Measurements from ENCODE around the gene RGP1.

Gene RGP1

DNA sequence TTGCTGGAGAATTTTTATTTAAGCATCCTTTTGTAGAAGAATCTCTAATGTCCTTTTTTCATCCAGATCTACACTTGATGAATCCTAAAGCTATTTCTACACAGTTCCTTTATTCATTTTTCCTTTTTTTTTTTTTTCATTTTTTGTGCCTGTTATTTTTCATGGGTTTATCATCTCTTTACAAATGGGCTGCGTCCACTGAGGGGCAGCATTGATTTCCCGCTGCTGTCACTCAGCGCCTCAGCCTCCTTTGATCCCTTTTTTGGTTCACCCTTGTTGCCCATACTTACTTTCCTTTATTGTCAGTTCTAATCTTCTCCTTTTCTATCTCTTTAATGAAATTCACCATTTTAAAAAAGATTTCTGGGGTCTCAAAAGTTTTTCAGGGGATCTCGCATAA, 10.7 kb downstream of the RGP1 start:
- no peak for DNase-seq
- in situ Hi-C loops (cut with HindIII; ENCODE audit: low pct_ligation_motif_present, low pct_unique_long_range_greater_than_20kb, low sequenced_read_pairs): no loop called here

DNA sequence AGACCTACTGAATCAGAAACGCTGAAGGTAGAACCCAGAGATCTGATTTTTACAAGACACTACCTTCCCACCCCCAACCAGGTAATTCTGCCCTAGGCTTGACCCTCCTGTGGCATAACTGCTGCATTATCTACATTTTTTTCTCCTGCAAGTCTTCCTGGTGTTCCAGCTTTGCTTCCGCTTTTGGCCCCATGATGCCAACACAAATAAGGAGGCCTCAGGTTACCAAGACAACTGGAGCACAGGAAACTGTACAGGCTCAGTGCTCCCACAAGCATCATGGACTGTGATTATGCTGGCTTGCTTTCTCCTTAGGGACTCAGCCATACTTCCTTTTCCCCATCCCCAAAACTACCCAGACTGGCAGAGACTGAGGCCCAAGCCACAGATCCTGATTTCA, 11.6 kb downstream of the RGP1 start:
- in situ Hi-C loops (cut with HindIII; ENCODE audit: low pct_ligation_motif_present, low pct_unique_long_range_greater_than_20kb, low sequenced_read_pairs): no loop called here
- DNase-seq: no peak

DNA sequence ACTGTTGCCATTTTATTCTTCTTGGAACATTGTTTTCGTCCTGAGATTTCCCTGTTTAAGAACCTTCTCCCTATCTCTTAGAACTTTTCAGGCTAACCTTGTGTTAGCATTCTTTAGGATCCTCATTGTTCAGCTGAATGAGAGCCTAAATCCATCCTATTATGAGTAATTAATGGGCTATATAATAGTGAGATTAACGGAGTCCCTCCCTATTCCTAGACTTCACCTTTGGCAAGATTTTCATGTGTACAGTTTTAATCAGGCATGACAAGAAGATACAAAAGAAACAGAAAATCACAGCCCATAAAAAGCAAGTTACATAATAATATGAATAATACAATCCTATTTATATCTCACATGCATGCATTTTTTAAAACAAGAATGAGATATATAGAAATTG, 14.1 kb downstream of the RGP1 start:
- DNase-seq: no peak
- in situ Hi-C loops (cut with HindIII; ENCODE audit: low pct_ligation_motif_present, low pct_unique_long_range_greater_than_20kb, low sequenced_read_pairs): no loop called here

DNA sequence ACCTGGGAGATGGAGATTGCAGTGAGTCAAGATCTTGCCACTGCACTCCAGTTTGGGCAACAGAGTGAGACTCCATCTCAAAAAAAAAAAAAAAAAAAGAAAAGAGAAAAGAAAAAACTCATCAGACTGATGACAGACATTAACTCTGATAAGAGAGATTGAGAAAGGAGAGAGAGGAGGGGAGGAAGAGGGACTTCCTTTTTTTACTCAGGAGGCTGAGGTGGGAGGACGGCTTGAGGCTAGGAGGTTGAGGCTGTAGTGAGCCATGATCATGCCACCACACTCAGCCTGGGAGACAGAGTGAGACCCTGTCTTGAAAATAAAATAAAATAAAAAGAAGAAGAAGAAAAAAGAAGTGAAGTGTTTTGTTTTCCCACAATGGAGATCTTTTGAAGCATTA, 14.7 kb downstream of the RGP1 start:
- DNase-seq: no peak
- in situ Hi-C loops (cut with HindIII; ENCODE audit: low pct_ligation_motif_present, low pct_unique_long_range_greater_than_20kb, low sequenced_read_pairs): no loop called here

DNA sequence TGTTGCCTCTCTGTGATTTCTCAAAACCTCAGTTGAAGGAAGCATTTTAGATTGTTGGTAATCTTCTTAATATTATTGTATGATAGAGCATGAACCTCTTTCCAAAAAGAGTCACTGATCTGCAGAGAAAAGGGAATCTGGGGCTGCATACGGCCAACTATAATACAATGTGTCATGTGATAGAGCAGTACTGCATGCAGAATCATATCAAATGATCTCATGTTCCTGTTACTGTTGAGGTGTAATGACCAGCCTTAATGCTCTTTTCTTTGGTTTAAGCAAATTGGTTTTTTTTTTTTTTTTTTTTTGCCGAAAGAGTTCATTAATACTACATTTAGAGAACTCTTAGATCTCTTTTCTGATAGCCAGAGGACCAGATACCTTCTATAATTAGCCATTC, 17.9 kb downstream of the RGP1 start:
- DNase-seq: no peak
- in situ Hi-C loops (cut with HindIII; ENCODE audit: low pct_ligation_motif_present, low pct_unique_long_range_greater_than_20kb, low sequenced_read_pairs): no loop called here

DNA sequence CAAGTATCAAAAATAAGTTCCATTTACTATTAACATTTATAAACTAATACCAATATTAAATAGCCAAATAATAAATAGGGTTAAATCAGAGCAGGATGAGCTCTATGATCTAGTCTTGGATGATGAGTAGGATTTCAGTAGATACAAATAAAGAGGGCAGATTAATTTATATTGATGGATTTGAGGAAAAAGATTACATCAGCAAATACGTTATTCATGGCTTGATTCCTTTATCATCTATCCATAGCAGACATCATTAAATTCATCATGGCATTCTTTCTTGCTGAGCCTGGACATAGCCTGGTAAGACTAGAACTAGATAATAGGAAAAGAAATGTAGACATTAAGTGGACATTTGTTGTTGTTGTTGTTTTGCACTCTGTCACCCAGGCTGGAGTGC, 18.4 kb downstream of the RGP1 start:
- DNase-seq: no peak
- in situ Hi-C loops (cut with HindIII; ENCODE audit: low pct_ligation_motif_present, low pct_unique_long_range_greater_than_20kb, low sequenced_read_pairs): no loop called here

DNA sequence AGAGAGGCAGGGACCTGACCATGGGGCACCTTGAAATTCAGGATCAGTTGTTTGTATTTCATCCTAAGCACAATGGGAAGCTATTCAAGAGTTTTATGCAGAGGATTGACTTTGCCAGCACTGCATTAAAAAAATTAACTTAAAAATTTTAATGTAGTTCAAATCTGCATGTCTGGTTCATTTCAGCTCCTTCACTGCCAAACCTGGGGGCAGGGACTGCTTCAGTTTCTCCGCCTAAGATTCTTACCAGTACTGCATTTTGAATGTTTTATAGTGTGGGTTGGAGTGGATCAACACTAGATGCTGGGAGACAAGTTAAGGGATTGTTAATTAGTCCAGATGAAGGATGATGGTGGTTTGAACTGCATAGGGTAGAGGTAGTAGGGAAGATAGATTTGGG, 20.7 kb downstream of the RGP1 start:
- no peak for DNase-seq
- in situ Hi-C loops (cut with HindIII; ENCODE audit: low pct_ligation_motif_present, low pct_unique_long_range_greater_than_20kb, low sequenced_read_pairs): no loop called here

DNA sequence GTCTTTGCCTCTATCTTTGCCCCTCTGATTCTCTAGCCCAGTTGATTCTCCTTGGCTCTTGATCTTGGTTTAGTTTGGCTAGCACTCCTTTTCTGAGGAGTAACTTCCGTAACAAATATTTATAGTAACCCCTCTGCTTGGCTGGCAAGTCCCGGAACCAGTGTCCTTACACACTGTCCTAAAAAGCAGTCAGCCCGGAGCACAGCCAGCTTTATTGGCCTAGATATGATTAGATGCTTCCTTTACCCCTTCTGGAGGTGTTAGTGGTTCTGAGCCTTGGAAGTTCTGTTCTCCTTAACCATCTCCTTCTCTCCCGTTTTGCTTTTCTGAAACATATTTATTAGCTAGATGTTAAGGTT, 22.0 kb downstream of the RGP1 start:
- no peak for DNase-seq
- in situ Hi-C loops (cut with HindIII; ENCODE audit: low pct_ligation_motif_present, low pct_unique_long_range_greater_than_20kb, low sequenced_read_pairs): no loop called here

DNA sequence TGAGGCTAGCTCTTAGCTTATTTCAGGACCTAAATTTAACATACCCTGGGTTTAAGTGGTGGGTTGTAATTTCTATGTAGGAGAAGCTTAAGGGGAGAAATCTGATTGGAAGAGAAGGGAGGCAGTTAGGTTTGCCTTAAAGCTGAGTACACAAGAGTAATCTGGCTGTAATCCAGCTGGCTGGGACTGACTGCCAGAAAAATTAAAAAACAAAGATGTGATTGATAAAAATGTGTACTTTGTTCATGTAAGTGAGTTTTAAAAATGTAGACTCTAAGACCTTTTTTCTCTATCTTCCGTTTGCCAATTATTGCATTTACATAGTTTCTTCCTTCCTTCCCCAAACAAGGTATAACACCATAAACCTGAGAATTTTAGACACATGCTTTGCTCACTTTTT, 22.4 kb downstream of the RGP1 start:
- no peak for DNase-seq
- in situ Hi-C loops (cut with HindIII; ENCODE audit: low pct_ligation_motif_present, low pct_unique_long_range_greater_than_20kb, low sequenced_read_pairs): no loop called here

DNA sequence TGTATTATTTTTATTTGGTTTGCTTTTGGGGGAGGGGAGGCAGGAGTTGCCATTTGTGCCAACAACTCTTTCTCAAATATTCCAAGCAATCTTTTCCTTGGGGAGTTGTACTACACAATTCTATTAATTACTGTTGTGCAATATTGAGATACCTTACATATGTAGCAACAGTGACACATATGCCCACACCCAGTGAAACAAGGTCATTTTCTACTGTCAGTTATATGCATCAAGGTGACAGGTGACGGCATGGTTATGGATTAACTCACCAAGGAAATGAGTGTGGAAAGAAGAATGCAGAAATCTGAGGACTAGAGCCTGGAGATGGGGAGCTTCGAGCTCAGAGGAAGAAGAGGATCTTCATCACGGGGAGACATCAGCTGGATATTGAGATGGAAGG, 22.9 kb downstream of the RGP1 start:
- no peak for DNase-seq
- in situ Hi-C loops (cut with HindIII; ENCODE audit: low pct_ligation_motif_present, low pct_unique_long_range_greater_than_20kb, low sequenced_read_pairs): no loop called here

DNA sequence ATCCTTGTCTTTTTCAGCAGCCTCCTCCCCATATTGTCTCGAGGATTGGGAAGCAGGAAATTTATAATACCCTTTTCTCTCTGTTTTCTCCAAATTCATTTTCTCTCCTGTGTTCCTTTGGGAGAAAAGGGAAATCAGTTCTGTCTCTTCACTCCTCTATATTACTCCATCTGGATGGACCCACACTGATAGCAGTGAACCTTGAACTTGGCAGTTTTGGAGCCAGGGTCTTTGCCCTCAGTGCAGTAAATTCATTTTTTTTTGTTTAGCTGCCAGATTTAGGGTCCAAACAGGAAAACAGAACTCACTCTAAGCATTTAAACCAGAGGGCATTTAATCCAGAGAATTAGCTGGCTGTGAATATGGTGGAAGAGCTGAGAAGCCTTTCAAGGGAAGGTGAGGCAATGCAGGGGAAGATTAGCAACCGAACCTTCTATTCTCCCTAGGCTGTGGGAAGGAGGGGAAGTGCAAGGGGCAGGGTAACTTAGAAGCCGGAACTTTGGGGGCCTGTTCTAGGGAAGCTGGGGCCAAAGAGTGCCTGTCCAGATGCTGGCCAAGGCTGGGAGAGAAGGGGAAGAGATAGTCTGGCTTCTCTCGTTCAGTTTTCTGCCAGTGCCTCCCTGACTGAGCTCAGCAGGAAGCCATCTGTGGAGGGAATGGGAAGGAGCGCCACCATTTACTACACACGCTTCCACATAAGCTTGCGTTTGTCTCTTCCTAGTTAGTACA, 26.0 kb downstream of the RGP1 start:
- no peak for DNase-seq
- in situ Hi-C loops (cut with HindIII; ENCODE audit: low pct_ligation_motif_present, low pct_unique_long_range_greater_than_20kb, low sequenced_read_pairs): no loop called here

DNA sequence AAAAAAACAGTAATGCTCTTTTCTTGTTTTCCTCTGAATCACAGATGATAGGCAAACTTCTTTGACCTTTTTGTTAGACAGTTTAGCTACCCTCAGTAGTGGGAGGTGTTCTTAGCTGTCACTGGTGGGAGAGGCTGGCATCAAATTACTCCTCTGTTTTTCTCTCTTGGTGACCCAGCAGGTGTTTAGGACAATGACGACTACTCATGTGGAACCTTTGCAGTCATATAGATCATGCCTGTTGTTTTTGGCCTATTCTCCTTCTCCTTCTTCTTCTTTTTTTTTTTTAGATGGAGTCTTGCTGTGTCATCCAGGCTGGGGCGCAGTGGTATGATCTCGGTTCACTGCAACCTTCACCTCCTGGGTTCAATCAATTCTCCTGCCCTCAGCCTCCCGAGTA, 26.9 kb downstream of the RGP1 start:
- no peak for DNase-seq
- in situ Hi-C loops (cut with HindIII; ENCODE audit: low pct_ligation_motif_present, low pct_unique_long_range_greater_than_20kb, low sequenced_read_pairs): no loop called here

DNA sequence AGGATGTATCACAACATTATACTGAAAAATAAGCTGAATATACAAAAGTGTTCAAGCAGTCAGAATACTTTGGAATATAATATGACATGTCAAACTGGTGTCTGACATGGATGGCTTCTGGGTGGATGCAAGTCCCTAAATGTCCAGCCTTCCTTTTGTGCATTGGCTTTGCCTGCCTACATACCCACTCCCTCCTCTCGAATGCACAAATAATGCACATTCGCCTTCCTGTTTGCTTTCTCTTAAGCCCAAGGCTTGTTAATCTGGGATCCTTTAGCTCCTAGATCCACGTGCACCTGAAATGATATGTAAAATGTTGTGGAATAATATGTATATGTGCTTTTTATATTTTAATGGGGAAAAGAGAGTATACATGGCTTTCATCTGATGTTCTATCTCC, 29.4 kb downstream of the RGP1 start:
- DNase-seq: no peak
- in situ Hi-C loops (cut with HindIII; ENCODE audit: low pct_ligation_motif_present, low pct_unique_long_range_greater_than_20kb, low sequenced_read_pairs): no loop called here

DNA sequence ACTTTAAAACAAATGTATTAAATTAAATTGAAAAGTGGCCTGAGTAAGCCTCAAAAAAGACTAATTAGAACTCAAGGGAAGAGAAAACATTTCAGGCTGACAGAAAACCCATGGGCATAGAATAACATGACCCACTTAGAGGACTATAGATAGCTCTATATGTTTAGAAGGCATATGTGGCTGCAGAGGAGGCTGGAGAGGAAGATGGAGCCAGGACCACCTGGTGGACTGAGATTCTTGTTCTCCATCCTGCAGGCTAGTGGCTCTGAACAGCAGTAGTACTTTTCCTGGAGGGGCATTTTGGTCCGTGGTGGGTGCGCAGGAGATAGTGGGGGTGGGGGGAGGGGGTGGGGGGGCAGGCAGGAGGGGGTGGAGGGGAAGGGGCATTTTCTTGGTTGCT, 32.0 kb downstream of the RGP1 start:
- in situ Hi-C loops (cut with HindIII; ENCODE audit: low pct_ligation_motif_present, low pct_unique_long_range_greater_than_20kb, low sequenced_read_pairs): no loop called here
- no peak for DNase-seq

DNA sequence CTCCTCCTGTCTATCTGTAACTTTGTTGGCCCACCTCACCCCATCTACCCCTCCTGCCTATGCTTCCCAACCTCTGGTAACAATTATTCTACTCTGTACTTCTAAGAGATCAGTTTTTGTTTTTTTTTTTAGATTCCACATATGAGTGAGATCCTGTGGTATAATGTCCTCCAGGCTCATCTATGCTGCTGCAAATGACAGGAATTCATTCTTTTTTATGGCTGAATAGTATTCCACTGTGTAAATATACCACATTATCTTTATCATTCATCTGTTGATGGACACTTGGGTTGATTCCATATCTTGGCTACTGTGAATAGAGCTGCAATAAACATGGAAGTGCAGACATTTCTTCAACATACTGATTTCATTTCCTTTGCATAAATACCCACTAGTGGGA, 34.3 kb downstream of the RGP1 start:
- in situ Hi-C loops (cut with HindIII; ENCODE audit: low pct_ligation_motif_present, low pct_unique_long_range_greater_than_20kb, low sequenced_read_pairs): no loop called here

DNA sequence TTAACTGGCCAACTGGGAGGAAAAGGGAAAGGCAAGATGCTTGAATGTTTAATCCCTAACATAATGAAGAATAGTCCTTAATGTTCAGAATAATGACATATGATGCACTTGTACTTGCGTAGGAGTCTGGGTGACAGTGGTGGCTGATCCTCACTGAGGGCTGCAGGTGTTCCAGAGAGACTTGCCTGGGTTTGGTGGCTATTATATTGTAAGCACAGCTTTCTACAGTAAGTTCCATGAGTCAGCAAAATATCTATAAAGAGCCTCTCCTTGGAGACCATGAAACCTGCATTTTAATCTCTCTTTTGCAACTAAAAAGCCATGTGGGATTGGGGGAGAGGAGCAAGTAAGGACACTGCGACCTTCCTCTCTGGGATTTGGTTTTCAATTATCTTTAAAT, 40.5 kb downstream of the RGP1 start:
- no peak for DNase-seq
- in situ Hi-C loops (cut with HindIII; ENCODE audit: low pct_ligation_motif_present, low pct_unique_long_range_greater_than_20kb, low sequenced_read_pairs): no loop called here

More for the DNA sequence above, 34.3 kb downstream of the RGP1 start:
- DNase-seq: no peak

DNA sequence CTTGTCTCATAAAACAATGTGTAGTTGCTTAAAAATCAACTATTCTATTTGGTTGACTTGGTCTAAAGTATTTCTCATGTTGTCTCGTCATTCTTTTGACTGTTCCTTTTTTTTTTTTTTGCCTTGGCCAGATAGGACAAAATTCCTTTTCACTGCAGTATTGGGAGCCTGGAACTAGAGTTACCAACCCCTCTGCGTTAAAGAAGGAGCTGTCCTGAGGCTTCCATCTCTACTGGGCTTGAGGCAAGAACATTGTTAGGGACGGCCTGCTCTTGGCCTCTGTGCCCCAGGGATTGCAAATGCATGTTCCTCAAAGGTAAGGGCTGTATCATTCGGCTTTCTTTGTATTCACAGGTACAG, 40.9 kb downstream of the RGP1 start:
- in situ Hi-C loops (cut with HindIII; ENCODE audit: low pct_ligation_motif_present, low pct_unique_long_range_greater_than_20kb, low sequenced_read_pairs): no loop called here
- no peak for DNase-seq

DNA sequence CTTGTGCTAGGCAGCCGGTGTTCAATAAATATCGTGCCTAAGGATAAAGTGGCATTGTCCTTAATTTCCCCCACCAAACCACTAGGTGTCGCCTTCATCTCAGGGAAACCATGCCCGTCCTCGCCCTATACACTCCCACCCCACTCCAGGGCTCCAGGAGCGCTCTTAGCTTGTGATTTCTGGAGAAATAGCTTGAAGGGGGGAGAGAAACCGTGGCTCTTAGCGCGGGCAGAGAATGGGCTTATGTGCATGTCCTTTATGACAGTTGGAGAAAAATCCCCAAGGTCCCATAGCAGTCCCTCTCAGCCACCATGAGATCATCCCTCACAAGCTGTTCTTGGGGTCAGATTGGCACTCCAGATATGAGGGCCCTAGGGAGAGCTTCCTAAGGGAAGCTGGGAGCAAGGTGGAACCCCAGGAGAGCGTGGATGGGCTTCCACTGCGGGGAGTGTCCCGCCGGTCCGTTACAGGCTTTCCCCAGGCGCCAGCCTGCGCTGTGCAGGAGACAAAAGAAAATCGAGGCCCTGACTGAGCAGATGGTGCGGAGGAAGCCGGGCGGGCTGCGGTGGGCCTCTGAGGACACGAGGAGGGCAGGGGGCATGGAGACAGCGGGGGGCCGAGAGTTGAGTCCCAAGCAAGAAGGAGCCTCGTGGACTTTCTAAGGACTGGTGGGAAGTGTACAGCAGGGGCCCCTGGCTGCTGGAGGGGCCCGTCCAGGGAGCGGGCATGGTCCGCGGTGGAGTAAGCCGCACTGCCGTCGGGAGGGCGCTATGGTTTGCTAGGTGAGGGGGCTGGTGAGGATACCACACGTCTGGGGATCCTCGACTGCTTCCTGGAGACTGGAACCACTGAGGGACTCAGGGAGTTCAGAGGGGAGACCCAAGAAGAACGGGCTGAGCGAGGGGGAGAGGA, 41.6 kb downstream of the RGP1 start:
- DNase-seq: peak; percentile 71
- in situ Hi-C loops (cut with HindIII; ENCODE audit: low pct_ligation_motif_present, low pct_unique_long_range_greater_than_20kb, low sequenced_read_pairs): no loop called here

DNA sequence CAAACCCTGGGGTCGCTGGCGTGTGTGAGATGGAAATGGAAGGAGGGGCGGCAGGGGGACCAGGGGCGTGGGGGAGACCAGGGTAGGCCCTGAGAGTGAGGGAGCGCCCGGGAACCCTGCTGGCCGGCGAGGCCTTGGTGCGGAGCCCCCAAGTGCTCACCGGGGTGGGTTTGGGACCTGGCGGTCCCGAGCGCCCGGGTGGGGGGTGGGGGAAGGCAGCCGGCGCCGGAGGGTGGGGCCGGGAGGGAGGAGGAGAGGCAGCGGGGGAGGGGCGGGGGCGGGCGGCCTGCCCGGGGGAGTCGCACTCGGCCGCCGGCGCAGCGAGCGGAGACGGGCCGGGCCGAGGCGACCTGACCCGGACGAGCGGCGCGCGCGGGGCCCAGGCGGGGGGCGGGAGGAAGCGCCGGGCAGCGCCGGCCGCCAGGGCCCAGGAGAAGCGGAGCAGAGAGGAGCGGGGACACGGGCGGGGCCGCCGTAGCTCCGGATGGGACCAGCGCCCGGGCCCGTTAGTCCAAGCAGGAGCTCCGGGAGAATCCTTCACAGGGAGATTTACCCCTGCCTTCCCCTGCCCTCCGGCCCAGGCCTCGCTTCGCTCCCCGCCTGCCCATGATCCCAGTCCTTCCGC, 42.3 kb downstream of the RGP1 start, which contains the start of gene NPR2:
NPR2 (plus strand) TSS at position 295 of the 625 bp plus-strand sequence. CDS start 818 bp downstream, outside the sequence.
- DNase-seq: no peak

More for the DNA sequence above, 42.3 kb downstream of the RGP1 start, which contains the start of gene NPR2:
- in situ Hi-C loops (cut with HindIII; ENCODE audit: low pct_ligation_motif_present, low pct_unique_long_range_greater_than_20kb, low sequenced_read_pairs): no loop called here

Measured in ACHN (cell line).